GM12872 (cell line): ENCODE results near the gene LPP.

Experiments
- CTCF ChIP-seq: IDR thresholded peaks from 3 replicates; pipeline ENCODE4 v1.5.1; 2011; ENCODE audit warnings: low read depth, mild to moderate bottlenecking, low read length, moderate library complexity; ENCODE audit not compliant: insufficient read depth

The LPP gene

GRCh38 chr3:188327433-188327832, 173.5 kb downstream of the LPP start:
- TF ChIP-seq CTCF, result no peak

GRCh38 chr3:188330138-188330537, 176.2 kb downstream of the LPP start:
- TF ChIP-seq CTCF, result no peak

- no peak for TF ChIP-seq CTCF
Measured at GRCh38 chr3:188331166-188331565, 177.2 kb downstream of the LPP start.

GRCh38 chr3:188332085-188332484, 178.1 kb downstream of the LPP start:
- TF ChIP-seq CTCF, result no peak

GRCh38 chr3:188335656-188336055, 181.7 kb downstream of the LPP start:
- no peak for TF ChIP-seq CTCF

GRCh38 chr3:188336178-188336577, 182.2 kb downstream of the LPP start:
- TF ChIP-seq CTCF, result no peak

GRCh38 chr3:188337232-188337631, 183.3 kb downstream of the LPP start:
- TF ChIP-seq CTCF, result no peak

GRCh38 chr3:188338086-188338485, 184.1 kb downstream of the LPP start:
- no peak for TF ChIP-seq CTCF
